CD1c-positive myeloid dendritic cell (primary cell): ENCODE results near the gene EN1.

ENCODE experiments used
- DNase-seq: peaks from one replicate; pipeline ENCODE4 v3.0.0-alpha.2; 2016; ENCODE audit errors: extremely low spot score

Gene EN1

GRCh38 chr2:118822572-118822971 lies 24.9 kb downstream of the EN1 start:
- DNase-seq, result no peak

GRCh38 chr2:118822015-118822414 lies 25.4 kb downstream of the EN1 start:
- DNase-seq, result no peak

GRCh38 chr2:118817469-118817868 lies 30.0 kb downstream of the EN1 start:
- no peak for DNase-seq

GRCh38 chr2:118816669-118817068 lies 30.8 kb downstream of the EN1 start:
- no peak for DNase-seq

- DNase-seq, result no peak
Measured at GRCh38 chr2:118815731-118816130, 31.7 kb downstream of the EN1 start.

- no peak for DNase-seq
Measured at GRCh38 chr2:118815314-118815713, 32.1 kb downstream of the EN1 start.

- DNase-seq, result no peak
Measured at GRCh38 chr2:118814368-118814767, 33.1 kb downstream of the EN1 start.

- DNase-seq, result no peak
Measured at GRCh38 chr2:118813601-118814339, 33.7 kb downstream of the EN1 start.

GRCh38 chr2:118813111-118813510 lies 34.3 kb downstream of the EN1 start:
- no peak for DNase-seq

- no peak for DNase-seq
Measured at GRCh38 chr2:118812552-118812951, 34.9 kb downstream of the EN1 start.

GRCh38 chr2:118811514-118812115 lies 35.8 kb downstream of the EN1 start:
- DNase-seq, result no peak

GRCh38 chr2:118810766-118811165 lies 36.7 kb downstream of the EN1 start:
- DNase-seq, result no peak

- DNase-seq, result no peak
Measured at GRCh38 chr2:118808429-118808809, 39.0 kb downstream of the EN1 start.

- DNase-seq, result no peak
Measured at GRCh38 chr2:118807668-118808428, 39.6 kb downstream of the EN1 start.

GRCh38 chr2:118806797-118807667 lies 40.4 kb downstream of the EN1 start:
- no peak for DNase-seq

GRCh38 chr2:118805064-118805690 lies 42.3 kb downstream of the EN1 start:
- DNase-seq, result no peak

GRCh38 chr2:118803012-118803411 lies 44.4 kb downstream of the EN1 start:
- DNase-seq, result no peak

- DNase-seq, result no peak
Measured at GRCh38 chr2:118801151-118801550, 46.3 kb downstream of the EN1 start.

- no peak for DNase-seq
Measured at GRCh38 chr2:118800736-118801135, 46.7 kb downstream of the EN1 start.

GRCh38 chr2:118794546-118794945 lies 52.9 kb downstream of the EN1 start:
- no peak for DNase-seq
